GM12878 (cell line): ENCODE results near the gene CRNKL1. TPM values are rescaled to one million over a fixed set of nuclear protein-coding genes. Genes with fewer than 3 reads are reported as not detected.

Experiments
- ATAC-seq: fragments of 200-7000 bp; cut with Tn5 transposase; 3 replicates; pipeline ENCODE4 v1.9.1; 2020; ENCODE audit warnings: mild to moderate bottlenecking, moderate library complexity
- BruUV-seq: library from RNA; stranded (reverse); fragments of 400-500 nt; replicated peaks from 2 replicates; lab custom pipeline; 2021; lab: Mats Ljungman, UMichigan
- CTCF ChIA-PET: fragments of 300-600 bp; sonication (Branson Sonifier 250); formaldehyde crosslinking; extraction: SDS; loops from one replicate; lab custom pipeline; 2021; ENCODE audit warnings: inconsistent platforms; lab: Yijun Ruan, JAX
- POLR2A ChIA-PET: fragments of 350-600 bp; formaldehyde crosslinking; extraction: SDS; loops from one replicate; lab custom pipeline; 2021; ENCODE audit warnings: inconsistent platforms; lab: Charles Lee
- RAD21 ChIA-PET: fragments of 300-600 bp; sonication (Branson Sonifier 250); formaldehyde crosslinking; loops from one replicate; lab custom pipeline; 2023; ENCODE audit warnings: antibody characterized with exemption; ENCODE audit not compliant: unreplicated experiment; lab: Charles Lee
- SMC1A ChIA-PET: fragments of 300-600 bp; sonication (Branson Sonifier 250); formaldehyde crosslinking; loops from one replicate; lab custom pipeline; 2023; ENCODE audit not compliant: unreplicated experiment, uncharacterized antibody; lab: Charles Lee
- DNase-seq: peaks from one replicate; pipeline ENCODE4 v3.0.0-alpha.2; 2011; ENCODE audit warnings: low read depth, low spot score
- FAIRE-seq: peaks from 3 replicates; lab custom pipeline; 2011; peaks lifted over from hg19 to GRCh38; lab: Jason Lieb, UNC
- H2AFZ ChIP-seq: 2 replicates; pipeline ENCODE4 v1.6.0; 2011; ENCODE audit warnings: low read depth, low read length, control low read depth; ENCODE audit not compliant: control insufficient read depth
- H3K27ac ChIP-seq: 2 replicates; pipeline ENCODE4 v1.5.1; 2011; ENCODE audit warnings: control low read depth; ENCODE audit not compliant: control insufficient read depth, insufficient read depth
- H3K27me3 ChIP-seq, 2 experiments: replicated peaks in 1 of 2; 2 replicates each; pipeline versions ENCODE4 v1.6.0 to v1.6.1; 2011; ENCODE audit warnings: low read length in 1 of 2; ENCODE audit not compliant: control insufficient read depth in 2 of 2, insufficient read depth in 2 of 2
- H3K36me3 ChIP-seq, 2 experiments: 2 replicates each; pipeline ENCODE4 v1.5.1; 2011; ENCODE audit warnings: low read length in 1 of 2; ENCODE audit not compliant: control insufficient read depth in 2 of 2, insufficient read depth in 2 of 2
- H3K4me1 ChIP-seq: 2 replicates; pipeline ENCODE4 v1.6.1; 2011; ENCODE audit warnings: mild to moderate bottlenecking, low read length, moderate library complexity, mixed read lengths; ENCODE audit not compliant: control insufficient read depth, insufficient read depth
- H3K4me2 ChIP-seq: 2 replicates; pipeline ENCODE4 v1.6.0; 2011; ENCODE audit warnings: control low read depth; ENCODE audit not compliant: control insufficient read depth, insufficient read depth
- H3K4me3 ChIP-seq: fragments of 200-600 bp; sonication (generic); 2 replicates; pipeline ENCODE4 v1.5.1; 2016
- H3K79me2 ChIP-seq: 2 replicates; pipeline ENCODE4 v1.6.0; 2011; ENCODE audit warnings: low read length; ENCODE audit not compliant: control insufficient read depth, insufficient read depth
- H3K9ac ChIP-seq: 2 replicates; pipeline ENCODE4 v1.8.0; 2011; ENCODE audit warnings: low read length, control low read depth, mixed read lengths; ENCODE audit not compliant: control insufficient read depth, insufficient read depth
- H3K9me3 ChIP-seq: replicated peaks from 3 replicates; pipeline ENCODE4 v1.5.1; 2011; ENCODE audit warnings: mild to moderate bottlenecking, low read length; ENCODE audit not compliant: control insufficient read depth, insufficient read depth
- H4K20me1 ChIP-seq: 2 replicates; pipeline ENCODE4 v1.6.0; 2011; ENCODE audit not compliant: control insufficient read depth, insufficient read depth
- BACH1 ChIP-seq: fragments of 450-650 bp; IDR thresholded peaks from 2 replicates; pipeline ENCODE4 v1.6.1; 2017; ENCODE audit warnings: mild to moderate bottlenecking, borderline replicate concordance
- CBX5 ChIP-seq: sonication (generic); IDR thresholded peaks from 2 replicates; pipeline ENCODE4 v1.6.1; 2016; ENCODE audit warnings: low read depth, moderate library complexity, mild to moderate bottlenecking, inconsistent platforms
- FOXK2 ChIP-seq: fragments of 450-650 bp; IDR thresholded peaks from 2 replicates; pipeline ENCODE4 v1.6.1; 2017; ENCODE audit warnings: mild to moderate bottlenecking, moderate library complexity
- HDAC2 ChIP-seq: fragments of 200-600 bp; sonication (generic); IDR thresholded peaks from 2 replicates; pipeline ENCODE4 v1.6.1; 2017
- KDM1A ChIP-seq: fragments of 200-600 bp; sonication (generic); IDR thresholded peaks from 2 replicates; pipeline ENCODE4 v1.6.1; 2016; ENCODE audit warnings: borderline replicate concordance
- NR2F1 ChIP-seq: fragments of 450-650 bp; conservative IDR thresholded peaks from 2 replicates; pipeline ENCODE4 v1.6.1; 2017; ENCODE audit warnings: mild to moderate bottlenecking
- RCOR1 ChIP-seq: conservative IDR thresholded peaks from 2 replicates; pipeline ENCODE4 v1.6.1; 2012; ENCODE audit warnings: low read depth, low read length, improper control_type of control experiment
- SREBF2 ChIP-seq: IDR thresholded peaks from 2 replicates; pipeline ENCODE4 v1.6.1; 2012; ENCODE audit warnings: mild to moderate bottlenecking, low read length
- TBL1XR1 ChIP-seq: IDR thresholded peaks from 2 replicates; pipeline ENCODE4 v1.6.1; 2012; ENCODE audit warnings: low read depth, low read length, improper control_type of control experiment
- ZNF217 ChIP-seq: fragments of 450-650 bp; IDR thresholded peaks from 2 replicates; pipeline ENCODE4 v1.6.1; 2017; ENCODE audit warnings: antibody characterized with exemption, mild to moderate bottlenecking
- ZNF274 ChIP-seq: IDR thresholded peaks from one replicate; pipeline ENCODE4 v1.8.0; 2011; ENCODE audit not compliant: insufficient read length, insufficient read depth
- ZSCAN29 ChIP-seq: fragments of 450-650 bp; IDR thresholded peaks from 2 replicates; pipeline ENCODE4 v1.6.1; 2017; ENCODE audit warnings: mild to moderate bottlenecking, moderate library complexity
- WGBS: methylation state at CpG from one replicate; pipeline ENCODE4 v1.1.6; 2016; ENCODE audit warnings: low lambda C conversion rate; ENCODE audit not compliant: insufficient replicate concordance, insufficient coverage; ENCODE audit errors: missing lambda C conversion rate; 5-methylcytosine and 5-hydroxymethylcytosine counted together
- in situ Hi-C: fragments of 300-500 bp; cut with MboI; formaldehyde crosslinking; loops from 9 replicates; pipeline ENCODE4 v1.14.3; 2018; ENCODE audit warnings: mixed read lengths
- intact Hi-C: fragments of 100-400 bp; cut with micrococcal nuclease; formaldehyde crosslinking; loops from one replicate; pipeline ENCODE4 v1.14.2; 2022; ENCODE audit not compliant: unreplicated experiment
- polyA plus RNA-seq, 11 experiments: library from polyadenylated mRNA; depleted of rRNA in 4 of 11; unstranded in 6 of 11; stranded (reverse) in 5 of 11; fragments of >200 nt; fragmentation: Nextera tagmentation in 4 of 11; fragmentation: Illumina TruSeq in 1 of 11; extraction: Ambion mirVana in 4 of 11; extraction: Trizol in 1 of 11; gene quantifications; 1 replicate in 1 of 11; 2 replicates in 10 of 11; pipeline versions ENCODE4 v1.2.1 to v1.2.3, GENCODE V29; 2011 to 2016; ENCODE audit warnings: inconsistent platforms in 2 of 11, missing spikeins in 2 of 11, low read depth in 1 of 11
- total RNA-seq, 4 experiments: library from RNA; depleted of rRNA in 3 of 4; stranded (reverse); fragments of >200 nt in 3 of 4; fragmentation: Illumina TruSeq in 1 of 4; extraction: Trizol in 1 of 4; gene quantifications; 2 replicates each; pipeline versions ENCODE4 v1.2.1 to v1.2.3, GENCODE V29; 2013 to 2021
- TF ChIP-seq, protein P1 (sequence below): IDR thresholded peaks from 2 replicates; pipeline ENCODE4 v1.6.1; 2012; ENCODE audit warnings: low read length, inconsistent platforms
- TF ChIP-seq, protein P2 (sequence below): fragments of 450-650 bp; formaldehyde crosslinking; IDR thresholded peaks from 2 replicates; pipeline ENCODE4 v1.4.0; 2022; ENCODE audit warnings: mild to moderate bottlenecking, moderate library complexity
- TF ChIP-seq, protein P3 (sequence below): fragments of 450-650 bp; IDR thresholded peaks from 2 replicates; pipeline ENCODE4 v1.6.1; 2017; ENCODE audit warnings: low read depth, mild to moderate bottlenecking, moderate library complexity
- TF ChIP-seq, protein P4 (sequence below): IDR thresholded peaks from 2 replicates; pipeline ENCODE4 v1.6.1; 2012; ENCODE audit warnings: low read depth, low read length, improper control_type of control experiment

Gene CRNKL1
- total and polyA plus RNA-seq, 10 of the 15 experiments (the other 5 are each of a cell fraction or from before 2014, with no cell fraction given), result 9.5 to 28.4 (median 17.5) TPM

DNA sequence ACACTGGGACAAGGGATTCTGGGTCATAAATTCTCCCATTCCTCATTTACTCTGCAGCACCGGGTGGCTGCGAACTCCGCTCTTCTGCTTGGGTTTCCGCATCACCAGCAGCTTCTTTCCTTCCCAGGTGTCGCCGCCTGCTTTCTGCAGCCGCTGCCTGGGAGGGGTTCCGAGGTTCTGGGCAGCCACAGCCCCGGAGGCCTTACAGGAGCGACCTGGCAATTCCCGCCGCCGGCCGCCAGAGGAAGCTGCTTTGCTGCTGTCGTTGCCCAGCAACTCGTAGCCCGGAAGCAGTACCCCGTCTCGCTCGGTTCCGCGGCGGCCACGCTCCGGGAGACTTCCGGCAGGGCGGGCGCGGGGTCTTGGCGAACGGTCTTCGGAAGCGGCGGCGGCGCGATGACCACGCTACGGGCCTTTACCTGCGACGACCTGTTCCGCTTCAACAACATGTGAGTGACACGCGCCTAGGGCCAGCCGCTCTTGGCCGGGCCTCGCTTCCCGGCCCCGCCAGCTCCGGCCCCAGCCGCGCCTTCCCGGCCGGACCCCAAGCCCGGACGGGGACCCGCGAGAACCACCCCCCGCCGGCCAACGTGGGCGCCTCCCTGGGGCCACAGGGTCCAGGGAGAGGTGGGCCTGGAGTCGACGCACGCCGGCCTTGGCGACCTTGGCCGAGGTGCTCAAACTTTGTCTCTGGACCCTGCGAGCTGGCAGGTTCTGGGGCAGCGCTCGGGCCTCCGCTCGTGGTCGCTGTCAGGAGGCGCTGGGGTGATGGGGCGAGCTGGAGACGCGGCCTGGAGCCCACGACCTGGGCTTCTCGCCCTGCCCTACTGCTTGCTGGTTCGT is 35.0 kb downstream of the CRNKL1 start, which contains the start of gene NAA20:
Gene NAA20, plus strand, starts transcription at position 362 of the 843 bp plus-strand sequence. Its CDS starts 35 bp downstream, at position 397.
- Histone ChIP-seq H3K36me3 (0 out of 4 replicates have a peak, but pooled peaks cover 0 to 3% of the 10 kb centered on the region in 2 experiments), H4K20me1 (no peaks in the 10 kb centered on the region; the same call in 1 of the 2 replicates), H2AFZ (peak within 1 kb of the TSS; percentile 93), H3K27me3 (no peaks in the 10 kb centered on the region), H3K9ac (peak within 1 kb of the TSS; percentile 88), H3K4me3 (peak within 1 kb of the TSS; percentile 82), H3K4me2 (peak within 1 kb of the TSS; percentile 85), H3K9me3 (no peaks in the 10 kb centered on the region), H3K79me2 (peaks cover 45% of the 10 kb centered on the region), H3K4me1 (peaks cover 14% of the 10 kb centered on the region), H3K27ac (peak within 1 kb of the TSS; percentile 74)
- ChIA-PET POLR2A (interaction anchor here (1.0 to 1.6 kb wide), 2 partner anchors 13 to 34 kb away, joined by 3 to 5 read pairs; no protein-coding TSS in a partner anchor), SMC1A (interaction anchor here (0.6 to 2.2 kb wide), 7 partner anchors 12 to 324 kb away, joined by 3 to 16 read pairs (median 3); partner anchors contain the start of genes CFAP61 and CRNKL1), RAD21 (interaction anchor here (0.7 to 2.2 kb wide), 4 partner anchors 12 to 79 kb away, joined by 3 to 14 read pairs (median 3); partner anchors contain the start of genes CFAP61 and CRNKL1), CTCF (interaction anchor here (0.6 to 3.1 kb wide), 11 partner anchors 11 to 303 kb away, joined by 3 to 16 read pairs (median 3); no protein-coding TSS in a partner anchor)
- under 1% methylated on average over 80 of the region's 81 CpGs for WGBS
- intact Hi-C loops, result loop anchor here (1.0 kb wide), 1 partner anchor 35 kb away; the partner anchor contains the start of genes CFAP61 and CRNKL1
- in situ Hi-C loops, result loop anchor here (25.0 kb wide), 2 partner anchors 1430 to 1505 kb away; partner anchors contain the start of genes DTD1 and SEC23B
- DNase-seq (peak; percentile 45), ATAC-seq (peak; percentile 97), FAIRE-seq (no peak)
- no TSS peak for BruUV-seq
- TF ChIP-seq BACH1, result peak; percentile 49; the same call in 1 of the 2 replicates
- TF ChIP-seq SREBF2, result peak; percentile 44; the same call in 1 of the 2 replicates
- TF ChIP-seq NR2F1, result peak; percentile 64
- TF ChIP-seq ZNF274, result no peak
- 0 out of 2 replicates have a peak, but pooled peaks have one; percentile 29 for TF ChIP-seq ZSCAN29
- TF ChIP-seq FOXK2, result no peak
- TF ChIP-seq, protein P1, sequence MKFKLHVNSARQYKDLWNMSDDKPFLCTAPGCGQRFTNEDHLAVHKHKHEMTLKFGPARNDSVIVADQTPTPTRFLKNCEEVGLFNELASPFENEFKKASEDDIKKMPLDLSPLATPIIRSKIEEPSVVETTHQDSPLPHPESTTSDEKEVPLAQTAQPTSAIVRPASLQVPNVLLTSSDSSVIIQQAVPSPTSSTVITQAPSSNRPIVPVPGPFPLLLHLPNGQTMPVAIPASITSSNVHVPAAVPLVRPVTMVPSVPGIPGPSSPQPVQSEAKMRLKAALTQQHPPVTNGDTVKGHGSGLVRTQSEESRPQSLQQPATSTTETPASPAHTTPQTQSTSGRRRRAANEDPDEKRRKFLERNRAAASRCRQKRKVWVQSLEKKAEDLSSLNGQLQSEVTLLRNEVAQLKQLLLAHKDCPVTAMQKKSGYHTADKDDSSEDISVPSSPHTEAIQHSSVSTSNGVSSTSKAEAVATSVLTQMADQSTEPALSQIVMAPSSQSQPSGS, result no peak
- no peak for TF ChIP-seq CBX5
- no peak for TF ChIP-seq KDM1A
- TF ChIP-seq, protein P2, sequence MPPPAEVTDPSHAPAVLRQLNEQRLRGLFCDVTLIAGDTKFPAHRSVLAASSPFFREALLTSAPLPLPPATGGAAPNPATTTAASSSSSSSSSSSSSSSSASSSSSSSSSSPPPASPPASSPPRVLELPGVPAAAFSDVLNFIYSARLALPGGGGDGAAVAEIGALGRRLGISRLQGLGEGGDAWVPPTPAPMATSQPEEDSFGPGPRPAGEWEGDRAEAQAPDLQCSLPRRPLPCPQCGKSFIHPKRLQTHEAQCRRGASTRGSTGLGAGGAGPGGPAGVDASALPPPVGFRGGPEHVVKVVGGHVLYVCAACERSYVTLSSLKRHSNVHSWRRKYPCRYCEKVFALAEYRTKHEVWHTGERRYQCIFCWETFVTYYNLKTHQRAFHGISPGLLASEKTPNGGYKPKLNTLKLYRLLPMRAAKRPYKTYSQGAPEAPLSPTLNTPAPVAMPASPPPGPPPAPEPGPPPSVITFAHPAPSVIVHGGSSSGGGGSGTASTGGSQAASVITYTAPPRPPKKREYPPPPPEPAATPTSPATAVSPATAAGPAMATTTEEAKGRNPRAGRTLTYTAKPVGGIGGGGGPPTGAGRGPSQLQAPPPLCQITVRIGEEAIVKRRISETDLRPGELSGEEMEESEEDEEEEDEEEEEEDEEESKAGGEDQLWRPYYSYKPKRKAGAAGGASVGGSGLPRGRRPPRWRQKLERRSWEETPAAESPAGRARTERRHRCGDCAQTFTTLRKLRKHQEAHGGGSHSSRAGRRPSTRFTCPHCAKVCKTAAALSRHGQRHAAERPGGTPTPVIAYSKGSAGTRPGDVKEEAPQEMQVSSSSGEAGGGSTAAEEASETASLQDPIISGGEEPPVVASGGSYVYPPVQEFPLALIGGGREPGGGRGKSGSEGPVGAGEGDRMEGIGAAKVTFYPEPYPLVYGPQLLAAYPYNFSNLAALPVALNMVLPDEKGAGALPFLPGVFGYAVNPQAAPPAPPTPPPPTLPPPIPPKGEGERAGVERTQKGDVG (CRISPR knock-in tag), result no peak
- peak; percentile 79 for TF ChIP-seq TBL1XR1
- no peak for TF ChIP-seq RCOR1
- TF ChIP-seq, protein P3, sequence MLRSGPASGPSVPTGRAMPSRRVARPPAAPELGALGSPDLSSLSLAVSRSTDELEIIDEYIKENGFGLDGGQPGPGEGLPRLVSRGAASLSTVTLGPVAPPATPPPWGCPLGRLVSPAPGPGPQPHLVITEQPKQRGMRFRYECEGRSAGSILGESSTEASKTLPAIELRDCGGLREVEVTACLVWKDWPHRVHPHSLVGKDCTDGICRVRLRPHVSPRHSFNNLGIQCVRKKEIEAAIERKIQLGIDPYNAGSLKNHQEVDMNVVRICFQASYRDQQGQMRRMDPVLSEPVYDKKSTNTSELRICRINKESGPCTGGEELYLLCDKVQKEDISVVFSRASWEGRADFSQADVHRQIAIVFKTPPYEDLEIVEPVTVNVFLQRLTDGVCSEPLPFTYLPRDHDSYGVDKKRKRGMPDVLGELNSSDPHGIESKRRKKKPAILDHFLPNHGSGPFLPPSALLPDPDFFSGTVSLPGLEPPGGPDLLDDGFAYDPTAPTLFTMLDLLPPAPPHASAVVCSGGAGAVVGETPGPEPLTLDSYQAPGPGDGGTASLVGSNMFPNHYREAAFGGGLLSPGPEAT, result peak; percentile 35; the same call in 1 of the 2 replicates
- no peak for TF ChIP-seq ZNF217
- TF ChIP-seq, protein P4, sequence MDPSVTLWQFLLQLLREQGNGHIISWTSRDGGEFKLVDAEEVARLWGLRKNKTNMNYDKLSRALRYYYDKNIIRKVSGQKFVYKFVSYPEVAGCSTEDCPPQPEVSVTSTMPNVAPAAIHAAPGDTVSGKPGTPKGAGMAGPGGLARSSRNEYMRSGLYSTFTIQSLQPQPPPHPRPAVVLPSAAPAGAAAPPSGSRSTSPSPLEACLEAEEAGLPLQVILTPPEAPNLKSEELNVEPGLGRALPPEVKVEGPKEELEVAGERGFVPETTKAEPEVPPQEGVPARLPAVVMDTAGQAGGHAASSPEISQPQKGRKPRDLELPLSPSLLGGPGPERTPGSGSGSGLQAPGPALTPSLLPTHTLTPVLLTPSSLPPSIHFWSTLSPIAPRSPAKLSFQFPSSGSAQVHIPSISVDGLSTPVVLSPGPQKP, result peak; percentile 64
- no peak for TF ChIP-seq HDAC2
